SU-DHL-6 (cell line): ENCODE measurements around the gene MST1.

Experiments used
- H2AFZ ChIP-seq: fragments of 200-600 bp; sonication (generic); 2 replicates; pipeline ENCODE4 v1.6.1; 2014; ENCODE audit warnings: low read depth, mild to moderate bottlenecking, moderate library complexity, mixed read lengths, antibody characterized with exemption, low read length; ENCODE audit not compliant: severe bottlenecking
- H3F3A ChIP-seq: fragments of 200-600 bp; shearing (Covaris generic); 2 replicates; pipeline ENCODE4 v1.6.0; 2016; ENCODE audit warnings: antibody characterized with exemption, mild to moderate bottlenecking; ENCODE audit not compliant: insufficient read depth
- H3K27ac ChIP-seq: fragments of 200-600 bp; sonication (generic); 2 replicates; pipeline ENCODE4 v1.5.1; 2016; ENCODE audit warnings: low read depth, mild to moderate bottlenecking, low read length, moderate library complexity, mixed read lengths
- H3K27me3 ChIP-seq: fragments of 200-600 bp; sonication (generic), shearing (Covaris generic); 2 replicates; pipeline ENCODE4 v1.6.0; 2014; ENCODE audit warnings: mild to moderate bottlenecking, low read length
- H3K36me3 ChIP-seq: fragments of 200-600 bp; sonication (generic); 2 replicates; pipeline ENCODE4 v1.6.1; 2014; ENCODE audit warnings: mild to moderate bottlenecking, low read length, mixed read lengths
- H3K4me2 ChIP-seq: fragments of 300-600, 200-600 bp; shearing (Covaris generic), sonication (generic); 2 replicates; pipeline ENCODE4 v1.6.0; 2014; ENCODE audit warnings: low read length, low read depth, mild to moderate bottlenecking; ENCODE audit not compliant: poor library complexity, severe bottlenecking
- H3K4me3 ChIP-seq: fragments of 200-600 bp; sonication (generic); 2 replicates; pipeline ENCODE4 v1.5.1; 2014; ENCODE audit warnings: antibody characterized with exemption, low read length, mild to moderate bottlenecking, mixed read lengths; ENCODE audit not compliant: insufficient read depth, poor library complexity, severe bottlenecking
- H3K79me2 ChIP-seq: fragments of 200-600 bp; sonication (generic); 2 replicates; pipeline ENCODE4 v1.6.1; 2014; ENCODE audit warnings: mild to moderate bottlenecking, low read length, moderate library complexity; ENCODE audit not compliant: insufficient read depth
- H3K9ac ChIP-seq: fragments of 200-600 bp; sonication (generic); 2 replicates; pipeline ENCODE4 v1.7.0; 2014; ENCODE audit warnings: mild to moderate bottlenecking, low read length
- H3K9me2 ChIP-seq: fragments of 200-600 bp; sonication (generic); replicated peaks from 2 replicates; pipeline ENCODE4 v1.6.1; 2014; ENCODE audit warnings: low read length; ENCODE audit not compliant: insufficient read depth
- H3K9me3 ChIP-seq: fragments of 200-600 bp; sonication (generic); 2 replicates; pipeline ENCODE4 v1.6.1; 2014; ENCODE audit warnings: low read length, mixed read lengths; ENCODE audit not compliant: insufficient read depth
- H4K20me1 ChIP-seq: fragments of 200-600 bp; sonication (generic); 2 replicates; pipeline ENCODE4 v1.6.1; 2014; ENCODE audit warnings: low read depth, mild to moderate bottlenecking, antibody characterized with exemption, low read length, moderate library complexity, mixed read lengths
- EZH2phosphoT487 ChIP-seq: fragments of 200-600 bp; sonication (generic), shearing (Covaris generic); conservative IDR thresholded peaks from 2 replicates; pipeline ENCODE4 v1.6.1; 2018; ENCODE audit warnings: mild to moderate bottlenecking, antibody characterized with exemption, low read length, moderate library complexity, mixed read lengths
- TF ChIP-seq, protein P1 (sequence below): fragments of 200-600 bp; sonication (generic); IDR thresholded peaks from one replicate; pipeline ENCODE4 v1.5.1; 2017; ENCODE audit warnings: antibody characterized with exemption, mild to moderate bottlenecking, low read length, moderate library complexity; ENCODE audit not compliant: insufficient read depth, poor library complexity, severe bottlenecking

The MST1 gene

DNA sequence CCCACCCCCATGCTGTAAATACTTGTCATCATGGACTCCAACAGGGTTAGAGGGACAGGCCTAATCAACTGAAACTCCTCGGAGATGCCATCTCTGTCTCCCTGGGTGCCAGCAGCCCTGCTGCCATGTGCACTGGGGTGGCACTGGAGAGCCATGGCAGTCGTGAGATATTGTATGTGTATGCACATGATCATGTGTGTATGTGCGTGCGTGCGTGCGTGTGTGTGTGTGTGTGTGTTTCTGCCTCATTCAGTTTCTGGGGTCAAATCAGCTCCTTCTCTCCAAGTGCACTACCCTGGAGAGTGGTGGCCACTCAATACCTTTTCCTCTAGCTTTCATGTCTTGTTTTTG is 18.4 kb downstream of the MST1 start:
- Histone ChIP-seq H3K27me3 (no peaks in the 10 kb centered on the region), H3K27ac (no peak overlapping the region), H4K20me1 (no peaks in the 10 kb centered on the region), H3K79me2 (peaks cover 14% of the 10 kb centered on the region; the same call in 1 of the 2 replicates), H3K9ac (no peak overlapping the region), H3K4me3 (no peak overlapping the region), H3K36me3 (no peaks in the 10 kb centered on the region), H3K4me2 (no peak overlapping the region), H2AFZ (no peak overlapping the region), H3K9me3 (no peaks in the 10 kb centered on the region), H3K9me2 (no peaks in the 10 kb centered on the region), H3F3A (0 out of 2 replicates have a peak, but pooled peaks cover 5% of the 10 kb centered on the region)
- no peak for TF ChIP-seq EZH2phosphoT487
- TF ChIP-seq, protein P1, sequence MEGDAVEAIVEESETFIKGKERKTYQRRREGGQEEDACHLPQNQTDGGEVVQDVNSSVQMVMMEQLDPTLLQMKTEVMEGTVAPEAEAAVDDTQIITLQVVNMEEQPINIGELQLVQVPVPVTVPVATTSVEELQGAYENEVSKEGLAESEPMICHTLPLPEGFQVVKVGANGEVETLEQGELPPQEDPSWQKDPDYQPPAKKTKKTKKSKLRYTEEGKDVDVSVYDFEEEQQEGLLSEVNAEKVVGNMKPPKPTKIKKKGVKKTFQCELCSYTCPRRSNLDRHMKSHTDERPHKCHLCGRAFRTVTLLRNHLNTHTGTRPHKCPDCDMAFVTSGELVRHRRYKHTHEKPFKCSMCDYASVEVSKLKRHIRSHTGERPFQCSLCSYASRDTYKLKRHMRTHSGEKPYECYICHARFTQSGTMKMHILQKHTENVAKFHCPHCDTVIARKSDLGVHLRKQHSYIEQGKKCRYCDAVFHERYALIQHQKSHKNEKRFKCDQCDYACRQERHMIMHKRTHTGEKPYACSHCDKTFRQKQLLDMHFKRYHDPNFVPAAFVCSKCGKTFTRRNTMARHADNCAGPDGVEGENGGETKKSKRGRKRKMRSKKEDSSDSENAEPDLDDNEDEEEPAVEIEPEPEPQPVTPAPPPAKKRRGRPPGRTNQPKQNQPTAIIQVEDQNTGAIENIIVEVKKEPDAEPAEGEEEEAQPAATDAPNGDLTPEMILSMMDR: no peak

DNA sequence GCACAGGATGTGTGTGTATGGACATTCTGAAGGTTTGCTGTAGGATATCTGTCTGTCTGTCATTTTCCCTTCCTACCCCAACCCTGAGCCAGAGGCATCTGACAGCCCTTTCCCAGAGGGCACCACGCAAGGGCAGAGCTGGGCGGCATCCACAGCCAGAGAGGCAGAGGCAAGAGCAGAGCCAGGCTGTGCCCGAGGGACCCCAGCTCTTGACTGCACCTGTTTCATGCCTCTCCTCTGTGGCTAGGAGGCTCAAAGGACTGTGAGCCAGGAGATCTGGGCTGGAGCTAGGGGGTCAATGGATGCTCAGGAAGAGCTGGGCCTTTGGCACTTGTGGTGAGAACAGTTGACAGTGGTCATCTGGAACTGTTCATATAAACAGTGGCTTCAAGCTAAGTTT is 19.9 kb downstream of the MST1 start:
- Histone ChIP-seq H3K36me3 (no peaks in the 10 kb centered on the region), H3K27ac (no peak overlapping the region), H3K9me3 (no peaks in the 10 kb centered on the region), H3K9ac (no peak overlapping the region), H3K27me3 (no peaks in the 10 kb centered on the region), H3K9me2 (no peaks in the 10 kb centered on the region), H3K79me2 (no peaks in the 10 kb centered on the region; the same call in 1 of the 2 replicates), H3K4me2 (no peak overlapping the region), H3F3A (0 out of 2 replicates have a peak, but pooled peaks cover 5% of the 10 kb centered on the region), H4K20me1 (no peaks in the 10 kb centered on the region), H3K4me3 (no peak overlapping the region), H2AFZ (no peak overlapping the region)
- TF ChIP-seq, protein P1: no peak
- no peak for TF ChIP-seq EZH2phosphoT487

DNA sequence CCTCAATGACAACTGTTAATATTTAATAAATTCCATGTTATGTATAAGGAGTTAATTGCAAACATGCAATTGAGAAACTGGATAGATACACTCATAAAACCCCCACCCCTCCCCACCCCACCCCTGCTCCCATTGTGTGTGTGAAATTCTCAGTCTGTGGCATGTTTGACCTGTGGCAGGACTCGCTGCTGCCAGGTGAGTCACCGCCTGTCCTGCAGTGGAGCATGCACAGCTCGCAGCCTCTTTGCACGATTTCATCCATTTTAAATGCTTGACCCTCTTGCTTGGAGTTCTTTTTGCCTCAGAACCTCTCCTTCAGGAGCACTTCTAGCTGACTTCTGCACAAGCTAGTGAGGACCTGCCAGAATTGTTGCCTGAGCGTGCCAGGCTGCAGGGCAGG is 20.4 kb downstream of the MST1 start:
- no peak overlapping the region for H3K4me2 ChIP-seq
- H2AFZ ChIP-seq: no peak overlapping the region
- no peak overlapping the region for H3K4me3 ChIP-seq
- TF ChIP-seq EZH2phosphoT487: no peak
- TF ChIP-seq, protein P1: no peak
- 0 out of 2 replicates have a peak, but pooled peaks cover 5% of the 10 kb centered on the region for H3F3A ChIP-seq
- no peaks in the 10 kb centered on the region for H3K9me2 ChIP-seq
- no peaks in the 10 kb centered on the region for H3K36me3 ChIP-seq
- no peaks in the 10 kb centered on the region for H3K9me3 ChIP-seq
- no peaks in the 10 kb centered on the region for H4K20me1 ChIP-seq
- H3K9ac ChIP-seq: no peak overlapping the region
- H3K79me2 ChIP-seq: no peaks in the 10 kb centered on the region; the same call in 1 of the 2 replicates
- H3K27me3 ChIP-seq: no peaks in the 10 kb centered on the region
- no peak overlapping the region for H3K27ac ChIP-seq
